Osteoblast (primary cell): ENCODE results near the gene EMILIN3. TPM values are rescaled to one million over a fixed set of nuclear protein-coding genes. Genes with fewer than 3 reads are reported as not detected.

Experiments
- DNase-seq: peaks from one replicate; pipeline ENCODE4 v3.0.0; 2011; ENCODE audit warnings: low spot score, mixed read lengths; ENCODE audit not compliant: insufficient read length; ENCODE audit errors: missing footprints
- H2AFZ ChIP-seq: 2 replicates; pipeline ENCODE4 v1.6.0; 2011; ENCODE audit warnings: mild to moderate bottlenecking, low read length
- H3K27ac ChIP-seq: 2 replicates; pipeline ENCODE4 v1.5.1; 2011; ENCODE audit warnings: mild to moderate bottlenecking, low read depth, low read length, moderate library complexity
- H3K27me3 ChIP-seq: 2 replicates; pipeline ENCODE4 v1.6.0; 2012; ENCODE audit warnings: mild to moderate bottlenecking, control low read depth, inconsistent platforms, low read length, moderate library complexity; ENCODE audit not compliant: insufficient read depth
- H3K36me3 ChIP-seq: 2 replicates; pipeline ENCODE4 v1.5.1; 2011; ENCODE audit warnings: mild to moderate bottlenecking, low read length, control low read depth, moderate library complexity; ENCODE audit not compliant: insufficient read depth
- H3K4me1 ChIP-seq: 2 replicates; pipeline ENCODE4 v1.5.1; 2011; ENCODE audit warnings: mild to moderate bottlenecking, low read length, control low read depth, moderate library complexity; ENCODE audit not compliant: insufficient read depth
- H3K4me2 ChIP-seq: 2 replicates; pipeline ENCODE4 v1.6.0; 2011; ENCODE audit warnings: mild to moderate bottlenecking, low read length; ENCODE audit not compliant: insufficient read depth
- H3K4me3 ChIP-seq: fragments of 200-600 bp; sonication (generic); 3 replicates; pipeline ENCODE4 v1.5.1; 2012; ENCODE audit warnings: mild to moderate bottlenecking, low read length, inconsistent platforms; ENCODE audit not compliant: insufficient read depth
- H3K79me2 ChIP-seq: 2 replicates; pipeline ENCODE4 v1.6.0; 2012; ENCODE audit warnings: mild to moderate bottlenecking, low read length, control low read depth, inconsistent platforms; ENCODE audit not compliant: insufficient read depth
- H3K9me3 ChIP-seq: 2 replicates; pipeline ENCODE4 v1.5.1; 2011; ENCODE audit warnings: low read depth, low read length, control low read depth
- H4K20me1 ChIP-seq: 2 replicates; pipeline ENCODE4 v1.6.0; 2012; ENCODE audit warnings: mild to moderate bottlenecking, low read length, control low read depth; ENCODE audit not compliant: insufficient read depth
- CTCF ChIP-seq: IDR thresholded peaks from 2 replicates; pipeline ENCODE4 v1.5.1; 2011; ENCODE audit warnings: mild to moderate bottlenecking, low read depth, low read length, moderate library complexity; ENCODE audit errors: extremely low read depth
- total RNA-seq: library from RNA; depleted of rRNA; stranded (reverse); fragments of >200 nt; gene quantifications from 2 replicates; pipeline ENCODE4 v1.2.3, GENCODE V29; 2012

The EMILIN3 gene
- total RNA-seq, 1 donor, result not detected

GRCh38 chr20:41357424-41358163 lies 9.0 kb downstream of the EMILIN3 start:
- Histone ChIP-seq H3K36me3 (no peaks in the 10 kb centered on the region), H3K27ac (no peak overlapping the region), H3K4me1 (no peaks in the 10 kb centered on the region), H4K20me1 (no peaks in the 10 kb centered on the region), H3K27me3 (no peaks in the 10 kb centered on the region), H2AFZ (no peak overlapping the region), H3K4me2 (no peak overlapping the region), H3K79me2 (no peaks in the 10 kb centered on the region), H3K9me3 (no peaks in the 10 kb centered on the region), H3K4me3 (no peak overlapping the region)
- TF ChIP-seq CTCF, result no peak
- peak; percentile 72 for DNase-seq

DNA sequence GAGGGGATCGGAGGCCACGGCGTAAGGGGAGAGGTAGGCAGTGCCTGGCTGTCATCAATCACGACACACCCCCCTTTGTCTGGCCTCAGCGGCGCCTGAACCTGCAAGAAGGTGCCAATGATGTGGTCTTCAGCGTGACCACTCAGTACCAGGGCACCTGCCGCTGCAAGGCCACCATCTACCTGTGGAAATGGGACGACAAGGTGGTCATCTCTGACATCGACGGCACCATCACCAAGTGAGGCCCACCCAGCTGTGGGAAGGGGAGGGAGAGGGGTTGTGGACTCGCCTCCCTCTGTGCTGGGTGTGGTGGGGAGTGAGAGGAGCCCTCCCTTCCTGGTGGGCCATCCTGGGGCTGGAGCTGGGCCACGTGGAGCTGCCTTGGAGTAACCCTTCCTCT lies 9.7 kb downstream of the EMILIN3 start:
- H3K27me3 ChIP-seq, result no peaks in the 10 kb centered on the region
- H4K20me1 ChIP-seq, result no peaks in the 10 kb centered on the region
- no peak overlapping the region for H2AFZ ChIP-seq
- no peak for TF ChIP-seq CTCF
- H3K79me2 ChIP-seq, result no peaks in the 10 kb centered on the region
- H3K27ac ChIP-seq, result no peak overlapping the region
- peak; percentile 49 for DNase-seq
- H3K4me1 ChIP-seq, result no peaks in the 10 kb centered on the region
- no peaks in the 10 kb centered on the region for H3K36me3 ChIP-seq
- no peaks in the 10 kb centered on the region for H3K9me3 ChIP-seq
- no peak overlapping the region for H3K4me2 ChIP-seq
- no peak overlapping the region for H3K4me3 ChIP-seq

- no peak for TF ChIP-seq CTCF
- H3K79me2 ChIP-seq, result no peaks in the 10 kb centered on the region
- H3K36me3 ChIP-seq, result no peaks in the 10 kb centered on the region
- H3K9me3 ChIP-seq, result no peaks in the 10 kb centered on the region
- H2AFZ ChIP-seq, result no peak overlapping the region
- no peaks in the 10 kb centered on the region for H3K27me3 ChIP-seq
- no peak overlapping the region for H3K27ac ChIP-seq
- no peak overlapping the region for H3K4me3 ChIP-seq
- no peaks in the 10 kb centered on the region for H3K4me1 ChIP-seq
- no peak overlapping the region for H3K4me2 ChIP-seq
- peak; percentile 71 for DNase-seq
- H4K20me1 ChIP-seq, result no peaks in the 10 kb centered on the region
Measured at GRCh38 chr20:41355598-41356203, 10.9 kb downstream of the EMILIN3 start.

- no peak for TF ChIP-seq CTCF
- Histone ChIP-seq H3K79me2 (no peaks in the 10 kb centered on the region), H3K27ac (no peak overlapping the region), H3K4me3 (no peak overlapping the region), H2AFZ (no peak overlapping the region), H3K9me3 (no peaks in the 10 kb centered on the region), H3K36me3 (no peaks in the 10 kb centered on the region), H4K20me1 (no peaks in the 10 kb centered on the region), H3K4me2 (no peak overlapping the region), H3K4me1 (no peaks in the 10 kb centered on the region), H3K27me3 (no peaks in the 10 kb centered on the region)
- DNase-seq, result peak; percentile 6
Measured at GRCh38 chr20:41355192-41355591, 11.4 kb downstream of the EMILIN3 start.
